Nephron (organoid): ENCODE measurements around the gene SCNM1.

Source experiments
- H3K27ac Mint-ChIP-seq, 3 experiments: 2 replicates each; pipeline ENCODE4 v1.8.0; 2020; ENCODE audit warnings: mixed read lengths in 3 of 3, mild to moderate bottlenecking in 2 of 3, moderate library complexity in 1 of 3
- H3K27me3 Mint-ChIP-seq: 2 replicates; pipeline ENCODE4 v1.8.0; 2021; ENCODE audit warnings: low read depth, mild to moderate bottlenecking, moderate library complexity, mixed read lengths
- H3K36me3 Mint-ChIP-seq: 2 replicates; pipeline ENCODE4 v1.8.0; 2020; ENCODE audit warnings: low read depth, mixed read lengths
- H3K4me1 Mint-ChIP-seq: 2 replicates; pipeline ENCODE4 v1.8.0; 2020; ENCODE audit warnings: mixed read lengths
- H3K4me3 Mint-ChIP-seq, 3 experiments: 2 replicates each; pipeline ENCODE4 v1.8.0; 2020; ENCODE audit warnings: mild to moderate bottlenecking in 3 of 3, mixed read lengths in 3 of 3, moderate library complexity in 2 of 3
- H3K9me3 Mint-ChIP-seq: 2 replicates; pipeline ENCODE4 v1.8.0; 2020; ENCODE audit warnings: mixed read lengths
- TF ChIP-seq, protein P1 (sequence below), 3 experiments: fragments of 200-600 bp; sonication (generic); IDR thresholded peaks; one replicate each; pipeline ENCODE4 v1.5.0; 2021; ENCODE audit warnings: antibody characterized with exemption in 3 of 3; ENCODE audit not compliant: unreplicated experiment in 3 of 3

SCNM1 gene

DNA sequence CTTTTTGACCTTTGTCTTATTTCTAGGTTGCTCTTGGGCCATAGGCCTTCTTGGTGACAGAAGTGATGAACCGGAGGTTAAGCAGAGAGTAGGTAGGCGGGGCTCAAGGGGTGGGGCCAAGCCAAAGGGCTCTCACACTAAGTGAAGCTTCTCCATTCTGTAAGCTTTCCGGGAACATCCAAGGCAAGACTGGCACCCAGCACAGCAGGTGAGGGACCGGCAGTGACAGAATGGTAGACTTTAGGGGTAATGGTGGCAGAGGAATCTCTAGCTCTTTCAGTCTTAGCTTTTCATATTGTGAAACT lies 9.5 kb upstream of the SCNM1 start, which contains the start of gene TNFAIP8L2:
Gene TNFAIP8L2 (plus strand): TSS at position 135 of the 305 bp plus-strand sequence. CDS start 2,049 bp downstream, outside the sequence.
- Mint-ChIP-seq H3K9me3 (no peaks in the 10 kb centered on the region), H3K27ac (no peak within 1 kb of the TSS), H3K27me3 (no peaks in the 10 kb centered on the region), H3K4me1 (no peaks in the 10 kb centered on the region), H3K4me3 (no peak within 1 kb of the TSS), H3K36me3 (peaks cover 26% of the 10 kb centered on the region)
- TF ChIP-seq, protein P1, sequence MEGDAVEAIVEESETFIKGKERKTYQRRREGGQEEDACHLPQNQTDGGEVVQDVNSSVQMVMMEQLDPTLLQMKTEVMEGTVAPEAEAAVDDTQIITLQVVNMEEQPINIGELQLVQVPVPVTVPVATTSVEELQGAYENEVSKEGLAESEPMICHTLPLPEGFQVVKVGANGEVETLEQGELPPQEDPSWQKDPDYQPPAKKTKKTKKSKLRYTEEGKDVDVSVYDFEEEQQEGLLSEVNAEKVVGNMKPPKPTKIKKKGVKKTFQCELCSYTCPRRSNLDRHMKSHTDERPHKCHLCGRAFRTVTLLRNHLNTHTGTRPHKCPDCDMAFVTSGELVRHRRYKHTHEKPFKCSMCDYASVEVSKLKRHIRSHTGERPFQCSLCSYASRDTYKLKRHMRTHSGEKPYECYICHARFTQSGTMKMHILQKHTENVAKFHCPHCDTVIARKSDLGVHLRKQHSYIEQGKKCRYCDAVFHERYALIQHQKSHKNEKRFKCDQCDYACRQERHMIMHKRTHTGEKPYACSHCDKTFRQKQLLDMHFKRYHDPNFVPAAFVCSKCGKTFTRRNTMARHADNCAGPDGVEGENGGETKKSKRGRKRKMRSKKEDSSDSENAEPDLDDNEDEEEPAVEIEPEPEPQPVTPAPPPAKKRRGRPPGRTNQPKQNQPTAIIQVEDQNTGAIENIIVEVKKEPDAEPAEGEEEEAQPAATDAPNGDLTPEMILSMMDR (IDR thresholded peaks at IDR 0.05; ENCODE audit: unreplicated experiment in 3 of 3), result no peak

DNA sequence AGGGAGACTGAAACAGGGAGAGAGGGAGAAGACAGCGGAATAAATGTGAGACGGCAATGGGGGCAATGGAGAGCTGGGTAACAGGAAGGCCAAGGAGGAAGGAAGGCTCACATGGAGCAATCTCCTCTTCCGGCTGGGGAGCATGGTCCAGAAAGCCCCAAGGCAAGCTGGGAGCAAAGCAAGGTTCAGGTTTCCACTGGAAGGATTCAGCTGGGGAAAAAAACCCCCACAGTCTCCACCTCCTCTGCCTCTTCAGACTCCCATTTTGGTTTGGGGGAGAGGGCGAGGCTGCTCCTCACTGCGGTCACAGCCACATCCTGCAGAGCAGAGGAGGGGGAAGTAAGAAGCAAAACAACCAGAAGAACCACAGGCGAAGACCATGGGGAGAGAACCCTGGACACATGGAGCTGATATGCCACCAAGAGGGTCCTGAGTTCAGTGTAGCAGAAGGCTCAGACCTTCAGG lies 8.8 kb upstream of the SCNM1 start:
- Mint-ChIP-seq H3K9me3 (no peaks in the 10 kb centered on the region), H3K4me3 (no peak overlapping the region), H3K36me3 (peaks cover 31% of the 10 kb centered on the region), H3K27me3 (no peaks in the 10 kb centered on the region), H3K4me1 (no peaks in the 10 kb centered on the region), H3K27ac (no peak overlapping the region)
- TF ChIP-seq, protein P1 (IDR thresholded peaks at IDR 0.05; ENCODE audit: unreplicated experiment in 3 of 3), result no peak

DNA sequence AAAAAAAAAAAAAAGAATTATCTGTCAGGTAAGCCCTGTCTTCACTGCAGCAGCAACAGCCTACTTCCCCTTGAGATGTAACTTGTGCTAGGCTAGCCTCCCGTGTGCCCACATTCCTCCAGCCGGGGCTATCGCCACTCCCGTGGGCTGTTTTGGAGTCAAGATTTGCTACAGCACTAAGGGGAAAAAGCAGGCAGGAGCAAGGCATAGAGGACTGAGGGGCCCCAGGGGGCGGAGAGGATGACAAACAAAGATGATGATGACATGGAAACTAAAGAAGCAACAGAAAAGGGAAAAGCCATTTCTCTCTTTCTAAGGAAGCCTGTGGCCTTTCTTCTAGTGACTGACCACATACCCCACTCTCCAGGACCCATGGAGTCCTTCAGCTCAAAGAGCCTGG lies 7.6 kb upstream of the SCNM1 start:
- H3K4me1 Mint-ChIP-seq, result no peaks in the 10 kb centered on the region
- H3K27ac Mint-ChIP-seq, result no peak overlapping the region
- TF ChIP-seq, protein P1 (IDR thresholded peaks at IDR 0.05; ENCODE audit: unreplicated experiment in 3 of 3), result no peak
- H3K36me3 Mint-ChIP-seq, result peaks cover 31% of the 10 kb centered on the region
- no peaks in the 10 kb centered on the region for H3K9me3 Mint-ChIP-seq
- H3K4me3 Mint-ChIP-seq, result no peak overlapping the region
- no peaks in the 10 kb centered on the region for H3K27me3 Mint-ChIP-seq

GRCh38 chr1:151158751-151159251 lies 7.1 kb upstream of the SCNM1 start:
- Mint-ChIP-seq H3K27me3 (no peaks in the 10 kb centered on the region), H3K9me3 (no peaks in the 10 kb centered on the region), H3K4me3 (no peak overlapping the region), H3K27ac (no peak overlapping the region), H3K4me1 (no peaks in the 10 kb centered on the region), H3K36me3 (peaks cover 31% of the 10 kb centered on the region)
- TF ChIP-seq, protein P1 (IDR thresholded peaks at IDR 0.05; ENCODE audit: unreplicated experiment in 3 of 3), result no peak

GRCh38 chr1:151159373-151159772 lies 6.6 kb upstream of the SCNM1 start:
- Mint-ChIP-seq H3K4me1 (peaks cover 5% of the 10 kb centered on the region), H3K36me3 (peaks cover 31% of the 10 kb centered on the region), H3K27me3 (no peaks in the 10 kb centered on the region), H3K4me3 (no peak overlapping the region), H3K9me3 (no peaks in the 10 kb centered on the region), H3K27ac (peak overlapping the region in 1 of 3 experiments; percentile 37)
- TF ChIP-seq, protein P1 (IDR thresholded peaks at IDR 0.05; ENCODE audit: unreplicated experiment in 3 of 3), result no peak

- Mint-ChIP-seq H3K27ac (peak overlapping the region; percentile 97 to 99 (median 98)), H3K4me1 (peaks cover 18% of the 10 kb centered on the region), H3K9me3 (no peaks in the 10 kb centered on the region), H3K4me3 (peak overlapping the region; percentile 94 to 97 (median 95)), H3K36me3 (peaks cover 28% of the 10 kb centered on the region), H3K27me3 (no peaks in the 10 kb centered on the region)
- TF ChIP-seq, protein P1 (IDR thresholded peaks at IDR 0.05; ENCODE audit: unreplicated experiment in 3 of 3), result no peak
These were observed 1.1 kb upstream of the SCNM1 start for GRCh38 chr1:151164732-151165280.
